Body of pancreas (tissue), 4 donors: ENCODE results near the gene ULK1.

Experiments used
- POLR2A ChIP-seq, 3 donors: fragments of 450-650 bp; IDR thresholded peaks; one replicate each; pipeline ENCODE4 v1.6.1; 2016; ENCODE audit warnings: antibody characterized with exemption in 3 of 3, mild to moderate bottlenecking in 2 of 3
- TF ChIP-seq, protein P1 (sequence below), 7 experiments: fragments of 450-650 bp in 4 of 7; fragments of 200-600 bp in 3 of 7; sonication (generic) in 3 of 7; IDR thresholded peaks; one replicate each; pipeline ENCODE4 v1.5.1; 2016 to 2019; ENCODE audit warnings: antibody characterized with exemption in 7 of 7

DNA sequence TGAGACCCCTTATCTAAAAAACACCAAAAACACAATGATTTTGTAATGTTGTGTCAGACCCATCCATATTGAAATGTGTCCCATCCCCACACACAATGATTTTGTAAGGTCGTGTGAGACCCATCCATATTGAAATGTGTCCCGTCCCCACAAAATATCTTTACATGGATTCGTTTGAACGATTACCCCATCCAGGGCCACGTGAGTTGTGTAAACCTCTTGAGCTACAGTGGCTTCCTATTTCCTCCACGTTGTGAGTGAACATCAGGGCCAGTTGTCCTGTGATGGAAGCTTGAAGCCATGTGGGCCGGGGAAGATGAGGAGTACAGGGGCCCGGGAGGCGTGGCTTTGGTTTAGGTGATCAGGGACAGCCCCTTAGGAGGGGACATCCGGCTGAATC lies 27.0 kb upstream of the ULK1 start:
- TF ChIP-seq, protein P1, sequence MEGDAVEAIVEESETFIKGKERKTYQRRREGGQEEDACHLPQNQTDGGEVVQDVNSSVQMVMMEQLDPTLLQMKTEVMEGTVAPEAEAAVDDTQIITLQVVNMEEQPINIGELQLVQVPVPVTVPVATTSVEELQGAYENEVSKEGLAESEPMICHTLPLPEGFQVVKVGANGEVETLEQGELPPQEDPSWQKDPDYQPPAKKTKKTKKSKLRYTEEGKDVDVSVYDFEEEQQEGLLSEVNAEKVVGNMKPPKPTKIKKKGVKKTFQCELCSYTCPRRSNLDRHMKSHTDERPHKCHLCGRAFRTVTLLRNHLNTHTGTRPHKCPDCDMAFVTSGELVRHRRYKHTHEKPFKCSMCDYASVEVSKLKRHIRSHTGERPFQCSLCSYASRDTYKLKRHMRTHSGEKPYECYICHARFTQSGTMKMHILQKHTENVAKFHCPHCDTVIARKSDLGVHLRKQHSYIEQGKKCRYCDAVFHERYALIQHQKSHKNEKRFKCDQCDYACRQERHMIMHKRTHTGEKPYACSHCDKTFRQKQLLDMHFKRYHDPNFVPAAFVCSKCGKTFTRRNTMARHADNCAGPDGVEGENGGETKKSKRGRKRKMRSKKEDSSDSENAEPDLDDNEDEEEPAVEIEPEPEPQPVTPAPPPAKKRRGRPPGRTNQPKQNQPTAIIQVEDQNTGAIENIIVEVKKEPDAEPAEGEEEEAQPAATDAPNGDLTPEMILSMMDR (IDR thresholded peaks at IDR 0.05), result no peak
- no peak for TF ChIP-seq POLR2A (IDR thresholded peaks at IDR 0.05)
